A673 (cell line): Measurements from ENCODE around the gene SRRM4. TPM values are rescaled to one million over a fixed set of nuclear protein-coding genes. Genes with fewer than 3 reads are reported as not detected.
"Not testable (repeated sequence)": the region's sequence is repeated elsewhere in the genome, so short reads cannot be mapped to it uniquely, and the experiment has no call there.

Experiments
- BruUV-seq: library from RNA; stranded (reverse); fragments of 400-500 nt; replicated peaks from 2 replicates; lab custom pipeline; 2021; lab: Mats Ljungman, UMichigan
- CTCF ChIA-PET: fragments of 300-600 bp; sonication (Branson Sonifier 250); formaldehyde crosslinking; loops from one replicate; lab custom pipeline; 2022; ENCODE audit warnings: antibody characterized with exemption; lab: Charles Lee
- POLR2A ChIA-PET: fragments of 300-600 bp; sonication (Branson Sonifier 250); formaldehyde crosslinking; loops from one replicate; lab custom pipeline; 2022; ENCODE audit warnings: antibody characterized with exemption; ENCODE audit not compliant: low non-redundant PET; lab: Charles Lee
- DNase-seq: peaks from one replicate; pipeline ENCODE4 v3.0.0-alpha.2; 2015; ENCODE audit warnings: low spot score
- H3K27ac ChIP-seq: fragments of 200-600 bp; sonication (generic); 2 replicates; pipeline ENCODE4 v1.5.1; 2016; ENCODE audit warnings: mixed run types, low read depth, mild to moderate bottlenecking, mixed read lengths, antibody characterized with exemption, low read length; ENCODE audit not compliant: poor library complexity, severe bottlenecking
- H3K27me3 ChIP-seq: fragments of 200-600 bp; sonication (generic); replicated peaks from 2 replicates; pipeline ENCODE4 v1.6.1; 2017; ENCODE audit warnings: mixed run types, low read depth, mild to moderate bottlenecking, mixed read lengths, antibody characterized with exemption, low read length; ENCODE audit not compliant: insufficient read depth, poor library complexity
- H3K36me3 ChIP-seq: fragments of 200-600 bp; sonication (generic); 2 replicates; pipeline ENCODE4 v1.6.1; 2016; ENCODE audit warnings: mixed run types, mild to moderate bottlenecking, mixed read lengths, antibody characterized with exemption, low read length; ENCODE audit not compliant: insufficient read depth, poor library complexity, severe bottlenecking
- H3K4me1 ChIP-seq: fragments of 200-600 bp; sonication (generic); 2 replicates; pipeline ENCODE4 v1.6.1; 2017; ENCODE audit warnings: mixed run types, mild to moderate bottlenecking, mixed read lengths, antibody characterized with exemption, low read length; ENCODE audit not compliant: insufficient read depth, poor library complexity, severe bottlenecking
- H3K4me3 ChIP-seq: fragments of 200-600 bp; sonication (generic); 2 replicates; pipeline ENCODE4 v1.5.1; 2016; ENCODE audit warnings: low read depth, mixed run types, mild to moderate bottlenecking, mixed read lengths, low read length; ENCODE audit not compliant: poor library complexity, severe bottlenecking
- H3K9me3 ChIP-seq: fragments of 200-600 bp; sonication (generic); 2 replicates; pipeline ENCODE4 v1.6.1; 2016; ENCODE audit warnings: mixed run types, low read depth, mild to moderate bottlenecking, mixed read lengths, antibody characterized with exemption, low read length; ENCODE audit not compliant: poor library complexity, severe bottlenecking
- CTCF ChIP-seq: fragments of 300-800, 200-600 bp; sonication (generic); conservative IDR thresholded peaks from 2 replicates; pipeline ENCODE4 v1.5.1; 2017; ENCODE audit warnings: low read depth, mild to moderate bottlenecking, antibody characterized with exemption, low read length, moderate library complexity, mixed read lengths
- EZH2 ChIP-seq: fragments of 200-600 bp; sonication (generic); IDR thresholded peaks from 2 replicates; pipeline ENCODE4 v1.6.1; 2017; ENCODE audit warnings: borderline replicate concordance, low read depth, mild to moderate bottlenecking, mixed read lengths, antibody characterized with exemption, low read length; ENCODE audit not compliant: poor library complexity, severe bottlenecking
- intact Hi-C: fragments of 100-400 bp; cut with micrococcal nuclease; formaldehyde crosslinking; loops from one replicate; pipeline ENCODE4 v1.10.0; 2022; ENCODE audit not compliant: unreplicated experiment
- total RNA-seq: library from RNA; stranded (reverse); gene quantifications from 2 replicates; pipeline ENCODE4 v1.2.3, GENCODE V29; 2021

The SRRM4 gene
- total RNA-seq, 1 experiment from 2014 or later = not detected

GRCh38 chr12:119024356-119024755 is 43.0 kb downstream of the SRRM4 start:
- CTCF ChIA-PET = no interaction called here
- no TSS peak for BruUV-seq
- TF ChIP-seq EZH2 (no peak), CTCF (no peak)
- no peak overlapping the region for H3K27ac ChIP-seq
- H3K27me3 ChIP-seq = peaks cover 40% of the 10 kb centered on the region
- intact Hi-C loops = no loop called here
- H3K36me3 ChIP-seq = no peaks in the 10 kb centered on the region
- H3K4me3 ChIP-seq = no peak overlapping the region
- no peaks in the 10 kb centered on the region for H3K9me3 ChIP-seq
- POLR2A ChIA-PET = interaction anchor here (0.6 kb wide), 1 partner anchor 702 kb away, joined by 15 read pairs; no protein-coding TSS in a partner anchor
- no peaks in the 10 kb centered on the region for H3K4me1 ChIP-seq
- DNase-seq = no peak

GRCh38 chr12:119025786-119026185 is 44.4 kb downstream of the SRRM4 start:
- CTCF ChIA-PET = no interaction called here

GRCh38 chr12:119033332-119033731 is 52.0 kb downstream of the SRRM4 start:
- intact Hi-C loops, H3K4me1 ChIP-seq, H3K27ac ChIP-seq, H3K9me3 ChIP-seq, H3K4me3 ChIP-seq, POLR2A ChIA-PET, CTCF ChIA-PET, DNase-seq, BruUV-seq, H3K36me3 ChIP-seq: not testable (repeated sequence)
- peaks cover 60% of the 10 kb centered on the region for H3K27me3 ChIP-seq

More at GRCh38 chr12:119025786-119026185, 44.4 kb downstream of the SRRM4 start:
- Histone ChIP-seq H3K9me3 (no peaks in the 10 kb centered on the region), H3K4me3 (no peak overlapping the region), H3K4me1 (no peaks in the 10 kb centered on the region), H3K36me3 (no peaks in the 10 kb centered on the region), H3K27ac (no peak overlapping the region), H3K27me3 (peaks cover 42% of the 10 kb centered on the region)
- POLR2A ChIA-PET = no interaction called here
- TF ChIP-seq CTCF = no peak
- no peak for TF ChIP-seq EZH2
- no peak for DNase-seq
- no TSS peak for BruUV-seq
- intact Hi-C loops = no loop called here
